Measurements from ENCODE around the gene ZNF532.

Gene ZNF532

GRCh38 chr18:58866773-58867150, 2.1 kb downstream of the ZNF532 start:
- TF ChIP-seq REST (IDR thresholded peaks at IDR 0.05; ENCODE audit: insufficient replicate concordance, low read depth) (no peak), GABPA (IDR thresholded peaks at IDR 0.05; ENCODE audit: low read depth) (no peak), SPI1 (IDR thresholded peaks at IDR 0.05; ENCODE audit: borderline replicate concordance, low read depth) (no peak), CTCF (IDR thresholded peaks at IDR 0.05; ENCODE audit: insufficient read depth, low read length) (no peak), POLR2AphosphoS5 (IDR thresholded peaks at IDR 0.05; ENCODE audit: low read depth) (no peak)
- no peak overlapping the region for H3K4me3 ChIP-seq (replicated peaks; ENCODE audit: insufficient read depth, low read length)
- no peak for DNase-seq (ENCODE audit: low read depth in 1 of 2, low spot score in 1 of 2)
- peaks cover 50% of the 10 kb centered on the region for H3K27me3 ChIP-seq (ENCODE audit: insufficient read depth, poor library complexity, severe bottlenecking)
- H3K27ac ChIP-seq (replicated peaks): no peak overlapping the region

GRCh38 chr18:58867281-58867961, 2.7 kb downstream of the ZNF532 start:
- Histone ChIP-seq H3K4me3 (replicated peaks; ENCODE audit: insufficient read depth, low read length) (no peak overlapping the region), H3K27me3 (ENCODE audit: insufficient read depth, poor library complexity, severe bottlenecking) (peaks cover 48% of the 10 kb centered on the region), H3K27ac (replicated peaks) (no peak overlapping the region)
- no peak for TF ChIP-seq CTCF (IDR thresholded peaks at IDR 0.05; ENCODE audit: insufficient read depth, low read length)
- no peak for TF ChIP-seq POLR2AphosphoS5 (IDR thresholded peaks at IDR 0.05; ENCODE audit: low read depth)
- TF ChIP-seq SPI1 (IDR thresholded peaks at IDR 0.05; ENCODE audit: borderline replicate concordance, low read depth): no peak
- TF ChIP-seq GABPA (IDR thresholded peaks at IDR 0.05; ENCODE audit: low read depth): no peak
- TF ChIP-seq REST (IDR thresholded peaks at IDR 0.05; ENCODE audit: insufficient replicate concordance, low read depth): no peak
- no peak for DNase-seq (ENCODE audit: low read depth in 1 of 2, low spot score in 1 of 2)

- peaks cover 41% of the 10 kb centered on the region for H3K27me3 ChIP-seq (ENCODE audit: insufficient read depth, poor library complexity, severe bottlenecking)
- TF ChIP-seq GABPA (IDR thresholded peaks at IDR 0.05; ENCODE audit: low read depth) (no peak), SPI1 (IDR thresholded peaks at IDR 0.05; ENCODE audit: borderline replicate concordance, low read depth) (no peak), CTCF (IDR thresholded peaks at IDR 0.05; ENCODE audit: insufficient read depth, low read length) (no peak), POLR2AphosphoS5 (IDR thresholded peaks at IDR 0.05; ENCODE audit: low read depth) (no peak), REST (IDR thresholded peaks at IDR 0.05; ENCODE audit: insufficient replicate concordance, low read depth) (no peak)
- no peak overlapping the region for H3K4me3 ChIP-seq (replicated peaks; ENCODE audit: insufficient read depth, low read length)
- no peak for DNase-seq (ENCODE audit: low read depth in 1 of 2, low spot score in 1 of 2)
- H3K27ac ChIP-seq (replicated peaks): no peak overlapping the region
Measured at GRCh38 chr18:58868440-58868839, 3.8 kb downstream of the ZNF532 start.

Data from HL-60 (cell line).